HL-60 (cell line): ENCODE data around the gene TAF1B.

Source experiments
- CTCF ChIP-seq: IDR thresholded peaks from one replicate; pipeline ENCODE4 v1.5.1; 2011; ENCODE audit warnings: low read length, control low read depth, inconsistent platforms; ENCODE audit not compliant: insufficient read depth
- GABPA ChIP-seq: IDR thresholded peaks from 2 replicates; pipeline ENCODE4 v1.6.1; 2012; ENCODE audit warnings: low read depth
- POLR2AphosphoS5 ChIP-seq: IDR thresholded peaks from 2 replicates; pipeline ENCODE4 v1.6.1; 2012; ENCODE audit warnings: low read depth
- REST ChIP-seq: IDR thresholded peaks from 2 replicates; pipeline ENCODE4 v1.6.1; 2012; ENCODE audit warnings: low read depth; ENCODE audit not compliant: insufficient replicate concordance
- SPI1 ChIP-seq: IDR thresholded peaks from 2 replicates; pipeline ENCODE4 v1.6.1; 2012; ENCODE audit warnings: low read depth, mild to moderate bottlenecking, borderline replicate concordance

GRCh38 chr2:9937258-9937657 is 94.0 kb downstream of the TAF1B start:
- TF ChIP-seq CTCF (no peak), POLR2AphosphoS5 (no peak), GABPA (no peak), REST (no peak), SPI1 (no peak)
